M059J (cell line): ENCODE results near the gene COL13A1. TPM values are rescaled to one million over a fixed set of nuclear protein-coding genes. Genes with fewer than 3 reads are reported as not detected.

Source experiments
- DNase-seq: peaks from one replicate; pipeline ENCODE4 v3.0.0-alpha.2; 2012; ENCODE audit warnings: low read depth
- total RNA-seq: library from RNA; depleted of rRNA; stranded (reverse); fragments of >200 nt; shearing (Covaris generic); gene quantifications from 2 replicates; pipeline ENCODE4 v1.2.3, GENCODE V29; 2014

The COL13A1 gene
- total RNA-seq, 1 experiment from 2014 or later: 15.6 TPM

GRCh38 chr10:69866688-69867461 is 65.2 kb downstream of the COL13A1 start:
- DNase-seq: peak; percentile 71

GRCh38 chr10:69867699-69868558 is 66.2 kb downstream of the COL13A1 start:
- no peak for DNase-seq

GRCh38 chr10:69868821-69869220 is 67.1 kb downstream of the COL13A1 start:
- DNase-seq: no peak

GRCh38 chr10:69869291-69869961 is 67.7 kb downstream of the COL13A1 start:
- peak; percentile 74 for DNase-seq

- DNase-seq: no peak
These were observed 68.9 kb downstream of the COL13A1 start for GRCh38 chr10:69870591-69870990.

- no peak for DNase-seq
These were observed 69.4 kb downstream of the COL13A1 start for GRCh38 chr10:69871074-69871473.

GRCh38 chr10:69872323-69872722 is 70.6 kb downstream of the COL13A1 start:
- no peak for DNase-seq

GRCh38 chr10:69873135-69873639 is 71.5 kb downstream of the COL13A1 start:
- DNase-seq: no peak

GRCh38 chr10:69874449-69874848 is 72.7 kb downstream of the COL13A1 start:
- peak; percentile 78 for DNase-seq

- DNase-seq: no peak
These were observed 74.2 kb downstream of the COL13A1 start for GRCh38 chr10:69875856-69876255.

GRCh38 chr10:69876286-69876685 is 74.6 kb downstream of the COL13A1 start:
- no peak for DNase-seq

- DNase-seq: no peak
These were observed 75.2 kb downstream of the COL13A1 start for GRCh38 chr10:69876931-69877330.

- no peak for DNase-seq
These were observed 76.3 kb downstream of the COL13A1 start for GRCh38 chr10:69878038-69878437.

- no peak for DNase-seq
These were observed 77.2 kb downstream of the COL13A1 start for GRCh38 chr10:69878951-69879350.

GRCh38 chr10:69879634-69880257 is 78.0 kb downstream of the COL13A1 start:
- DNase-seq: no peak

GRCh38 chr10:69880301-69881081 is 78.8 kb downstream of the COL13A1 start:
- no peak for DNase-seq

GRCh38 chr10:69881202-69881601 is 79.5 kb downstream of the COL13A1 start:
- DNase-seq: no peak

- DNase-seq: no peak
These were observed 81.8 kb downstream of the COL13A1 start for GRCh38 chr10:69883310-69884023.

GRCh38 chr10:69884024-69884367 is 82.3 kb downstream of the COL13A1 start:
- no peak for DNase-seq

GRCh38 chr10:69884686-69885085 is 83.0 kb downstream of the COL13A1 start:
- DNase-seq: no peak
